Neural crest cell (in vitro differentiated cells): ENCODE data around the gene EGFR. TPM values are rescaled to one million over a fixed set of nuclear protein-coding genes. Genes with fewer than 3 reads are reported as not detected.

ENCODE experiments used
- DNase-seq: peaks from one replicate; pipeline ENCODE4 v3.0.0; 2021; ENCODE audit warnings: low read depth, mixed read lengths, low spot score
- H3K27ac Mint-ChIP-seq: one replicate; pipeline ENCODE4 v1.8.0; 2021; ENCODE audit warnings: mild to moderate bottlenecking, mixed read lengths; ENCODE audit not compliant: unreplicated experiment
- H3K27me3 Mint-ChIP-seq: 2 replicates; pipeline ENCODE4 v1.8.0; 2021; ENCODE audit warnings: low read depth, mild to moderate bottlenecking, mixed read lengths
- H3K36me3 Mint-ChIP-seq: 2 replicates; pipeline ENCODE4 v1.8.0; 2021; ENCODE audit warnings: low read depth, mild to moderate bottlenecking, mixed read lengths
- H3K4me1 Mint-ChIP-seq: 2 replicates; pipeline ENCODE4 v1.8.0; 2021; ENCODE audit warnings: mixed read lengths
- H3K4me3 Mint-ChIP-seq: one replicate; pipeline ENCODE4 v1.8.0; 2021; ENCODE audit warnings: mild to moderate bottlenecking, mixed read lengths
- H3K9me3 Mint-ChIP-seq: 2 replicates; pipeline ENCODE4 v1.8.0; 2021; ENCODE audit warnings: mixed read lengths
- CTCF ChIP-seq: fragments of 200-600 bp; sonication (generic); conservative IDR thresholded peaks from 2 replicates; pipeline ENCODE4 v1.5.0; 2021; ENCODE audit warnings: antibody characterized with exemption, mild to moderate bottlenecking
- total RNA-seq: library from RNA; stranded (reverse); gene quantifications from 2 replicates; pipeline ENCODE4 v1.2.1, GENCODE V29; 2021

Gene EGFR
- total RNA-seq, 1 donor from 2014 or later: 2.3 TPM

- Mint-ChIP-seq H3K4me1 (peaks cover 6% of the 10 kb centered on the region), H3K36me3 (peaks cover under 1% of the 10 kb centered on the region), H3K9me3 (peaks cover 2% of the 10 kb centered on the region), H3K27me3 (peaks cover 1% of the 10 kb centered on the region), H3K4me3 (no peak overlapping the region), H3K27ac (no peak overlapping the region)
- no peak for TF ChIP-seq CTCF
- no peak for DNase-seq
Observed at GRCh38 chr7:55224111-55224510, 205.3 kb downstream of the EGFR start.

- H3K36me3 Mint-ChIP-seq: peaks cover 4% of the 10 kb centered on the region
- no peak for DNase-seq
- no peak overlapping the region for H3K4me3 Mint-ChIP-seq
- peaks cover 9% of the 10 kb centered on the region for H3K9me3 Mint-ChIP-seq
- H3K27me3 Mint-ChIP-seq: peaks cover 4% of the 10 kb centered on the region
- H3K4me1 Mint-ChIP-seq: peaks cover 6% of the 10 kb centered on the region
- no peak for TF ChIP-seq CTCF
- no peak overlapping the region for H3K27ac Mint-ChIP-seq
Observed at GRCh38 chr7:55224810-55225209, 206.0 kb downstream of the EGFR start.

- no peak for DNase-seq
- H3K27ac Mint-ChIP-seq: no peak overlapping the region
- H3K4me3 Mint-ChIP-seq: no peak overlapping the region
- H3K27me3 Mint-ChIP-seq: peaks cover 7% of the 10 kb centered on the region
- TF ChIP-seq CTCF: no peak
- peaks cover 14% of the 10 kb centered on the region for H3K9me3 Mint-ChIP-seq
- H3K36me3 Mint-ChIP-seq: peaks cover 4% of the 10 kb centered on the region
- H3K4me1 Mint-ChIP-seq: no peaks in the 10 kb centered on the region
Observed at GRCh38 chr7:55230014-55230413, 211.2 kb downstream of the EGFR start.

GRCh38 chr7:55231736-55232280, 213.0 kb downstream of the EGFR start:
- peaks cover 14% of the 10 kb centered on the region for H3K9me3 Mint-ChIP-seq
- no peaks in the 10 kb centered on the region for H3K4me1 Mint-ChIP-seq
- DNase-seq: no peak
- peaks cover 7% of the 10 kb centered on the region for H3K27me3 Mint-ChIP-seq
- no peak overlapping the region for H3K27ac Mint-ChIP-seq
- peaks cover 4% of the 10 kb centered on the region for H3K36me3 Mint-ChIP-seq
- TF ChIP-seq CTCF: no peak
- no peak overlapping the region for H3K4me3 Mint-ChIP-seq

- peaks cover 7% of the 10 kb centered on the region for H3K27me3 Mint-ChIP-seq
- no peaks in the 10 kb centered on the region for H3K4me1 Mint-ChIP-seq
- no peak overlapping the region for H3K27ac Mint-ChIP-seq
- peaks cover 14% of the 10 kb centered on the region for H3K9me3 Mint-ChIP-seq
- DNase-seq: no peak
- H3K36me3 Mint-ChIP-seq: peaks cover 4% of the 10 kb centered on the region
- TF ChIP-seq CTCF: no peak
- H3K4me3 Mint-ChIP-seq: no peak overlapping the region
Observed at GRCh38 chr7:55233001-55233400, 214.2 kb downstream of the EGFR start.
